Measurements from ENCODE around the gene LTA. TPM values are rescaled to one million over a fixed set of nuclear protein-coding genes. Genes with fewer than 3 reads are reported as not detected.

Gene LTA
- total RNA-seq, 1 experiment from 2014 or later, result not detected

DNA sequence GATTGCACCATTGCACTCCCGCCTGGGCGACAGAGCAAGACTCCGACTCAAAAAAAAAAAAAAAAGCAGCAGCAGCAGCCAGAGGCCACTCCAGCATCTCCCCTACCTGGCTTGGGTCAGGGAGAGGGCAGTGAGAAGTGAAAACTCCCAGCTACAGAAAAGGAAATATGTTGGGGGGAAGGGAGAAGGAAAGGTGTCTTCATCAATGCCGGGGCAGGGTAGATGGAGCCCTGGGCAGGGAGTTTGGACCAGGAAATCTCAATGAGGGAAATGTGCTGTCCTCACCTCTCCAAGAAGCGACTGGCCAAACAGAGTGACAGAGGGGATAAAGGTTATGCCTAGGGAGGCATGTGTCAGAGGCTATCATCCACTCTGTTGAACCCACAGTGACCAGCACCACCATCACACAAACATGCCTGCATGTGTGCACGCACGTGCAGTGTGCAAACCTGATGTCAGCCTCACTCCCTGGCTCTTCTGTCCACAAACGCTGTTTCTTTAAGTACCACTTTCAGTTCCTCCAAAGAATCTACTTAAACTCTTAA lies 42.1 kb downstream of the LTA start:
- Mint-ChIP-seq H3K27ac (ENCODE audit: low read depth, unreplicated experiment) (no peak overlapping the region), H3K36me3 (ENCODE audit: insufficient read depth, unreplicated experiment) (no peaks in the 10 kb centered on the region), H3K4me3 (ENCODE audit: unreplicated experiment) (no peak overlapping the region), H3K4me1 (ENCODE audit: insufficient read depth, unreplicated experiment) (no peaks in the 10 kb centered on the region), H3K9me3 (ENCODE audit: unreplicated experiment) (no peaks in the 10 kb centered on the region), H3K27me3 (ENCODE audit: insufficient read depth, unreplicated experiment) (no peaks in the 10 kb centered on the region)
- ChIA-PET POLR2A (interaction anchor here (1.1 kb wide), 1 partner anchor 38 kb away, joined by 3 read pairs; the partner anchor contains the start of gene BAG6), CTCF (interaction anchor here (0.6 kb wide), 1 partner anchor 275 kb away, joined by 3 read pairs; no protein-coding TSS in a partner anchor)
- intact Hi-C loops (cut with micrococcal nuclease), result no loop called here
- TF ChIP-seq, protein P1, sequence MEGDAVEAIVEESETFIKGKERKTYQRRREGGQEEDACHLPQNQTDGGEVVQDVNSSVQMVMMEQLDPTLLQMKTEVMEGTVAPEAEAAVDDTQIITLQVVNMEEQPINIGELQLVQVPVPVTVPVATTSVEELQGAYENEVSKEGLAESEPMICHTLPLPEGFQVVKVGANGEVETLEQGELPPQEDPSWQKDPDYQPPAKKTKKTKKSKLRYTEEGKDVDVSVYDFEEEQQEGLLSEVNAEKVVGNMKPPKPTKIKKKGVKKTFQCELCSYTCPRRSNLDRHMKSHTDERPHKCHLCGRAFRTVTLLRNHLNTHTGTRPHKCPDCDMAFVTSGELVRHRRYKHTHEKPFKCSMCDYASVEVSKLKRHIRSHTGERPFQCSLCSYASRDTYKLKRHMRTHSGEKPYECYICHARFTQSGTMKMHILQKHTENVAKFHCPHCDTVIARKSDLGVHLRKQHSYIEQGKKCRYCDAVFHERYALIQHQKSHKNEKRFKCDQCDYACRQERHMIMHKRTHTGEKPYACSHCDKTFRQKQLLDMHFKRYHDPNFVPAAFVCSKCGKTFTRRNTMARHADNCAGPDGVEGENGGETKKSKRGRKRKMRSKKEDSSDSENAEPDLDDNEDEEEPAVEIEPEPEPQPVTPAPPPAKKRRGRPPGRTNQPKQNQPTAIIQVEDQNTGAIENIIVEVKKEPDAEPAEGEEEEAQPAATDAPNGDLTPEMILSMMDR (IDR thresholded peaks at IDR 0.05; ENCODE audit: unreplicated experiment), result no peak
- BruUV-seq (replicated peaks), result no TSS peak
- DNase-seq (ENCODE audit: unreplicated experiment), result no peak

DNA sequence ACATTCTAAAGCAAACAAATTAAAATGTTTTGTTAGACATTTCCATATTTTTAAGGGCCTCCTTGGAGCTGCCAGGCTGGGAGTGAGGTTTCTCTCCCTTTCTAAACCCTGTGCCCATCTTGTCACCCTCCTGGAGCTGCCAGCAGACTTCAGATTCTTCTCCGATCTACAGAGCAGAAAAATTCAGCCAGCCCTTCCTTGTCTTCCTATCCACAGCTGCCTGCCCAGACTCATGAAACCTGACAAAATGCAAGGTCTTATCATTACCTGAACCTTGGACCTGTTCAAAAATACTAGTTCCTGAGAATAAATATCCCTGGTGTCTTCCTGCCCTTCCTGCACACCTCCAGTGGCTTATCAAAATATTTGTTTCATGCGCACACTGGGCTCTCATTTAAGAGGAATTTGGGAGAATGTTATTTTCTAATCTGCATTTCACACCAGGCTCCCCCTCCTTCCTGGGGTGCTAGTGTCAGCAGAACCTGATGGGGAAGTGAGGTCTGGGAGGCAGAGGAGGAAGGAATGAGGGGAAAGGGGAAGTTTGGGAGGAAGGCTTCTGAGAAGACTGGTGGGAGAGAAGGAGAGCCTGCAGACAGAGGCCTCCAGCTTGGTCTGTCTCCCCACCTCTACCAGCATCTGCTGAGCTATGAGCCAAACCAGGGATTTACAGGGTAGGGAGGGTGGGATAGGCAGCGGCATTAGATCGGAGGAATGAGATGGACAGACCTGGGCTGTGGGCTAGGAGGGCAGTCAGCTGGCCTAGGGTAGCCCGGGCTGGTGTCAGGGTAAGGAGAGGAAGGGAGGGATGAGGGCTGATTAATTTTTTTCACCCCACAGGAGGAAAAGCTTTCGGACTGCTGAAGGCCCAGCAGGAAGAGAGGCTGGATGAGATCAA lies 42.8 kb downstream of the LTA start, which contains the start of gene AIF1:
Gene AIF1, plus strand, starts transcription at position 551 of the 895 bp plus-strand sequence. Its CDS starts 96 bp downstream, at position 647.
- H3K27me3 Mint-ChIP-seq (ENCODE audit: insufficient read depth, unreplicated experiment), result no peaks in the 10 kb centered on the region
- H3K36me3 Mint-ChIP-seq (ENCODE audit: insufficient read depth, unreplicated experiment), result no peaks in the 10 kb centered on the region
- TF ChIP-seq, protein P1 (IDR thresholded peaks at IDR 0.05; ENCODE audit: unreplicated experiment), result no peak
- ChIA-PET CTCF (interaction anchor here (1.4 kb wide), 1 partner anchor 16 kb away, joined by 6 read pairs; no protein-coding TSS in a partner anchor), POLR2A (interaction anchor here (0.6 to 1.1 kb wide), 3 partner anchors 37 to 494 kb away, joined by 3 to 4 read pairs (median 3); partner anchors contain the start of genes APOM and BAG6)
- H3K4me3 Mint-ChIP-seq (ENCODE audit: unreplicated experiment), result no peak within 1 kb of the TSS
- no peak within 1 kb of the TSS for H3K27ac Mint-ChIP-seq (ENCODE audit: low read depth, unreplicated experiment)
- no peaks in the 10 kb centered on the region for H3K9me3 Mint-ChIP-seq (ENCODE audit: unreplicated experiment)
- DNase-seq (ENCODE audit: unreplicated experiment), result no peak
- no peaks in the 10 kb centered on the region for H3K4me1 Mint-ChIP-seq (ENCODE audit: insufficient read depth, unreplicated experiment)
- intact Hi-C loops (cut with micrococcal nuclease), result no loop called here
- BruUV-seq (replicated peaks), result no TSS peak

DNA sequence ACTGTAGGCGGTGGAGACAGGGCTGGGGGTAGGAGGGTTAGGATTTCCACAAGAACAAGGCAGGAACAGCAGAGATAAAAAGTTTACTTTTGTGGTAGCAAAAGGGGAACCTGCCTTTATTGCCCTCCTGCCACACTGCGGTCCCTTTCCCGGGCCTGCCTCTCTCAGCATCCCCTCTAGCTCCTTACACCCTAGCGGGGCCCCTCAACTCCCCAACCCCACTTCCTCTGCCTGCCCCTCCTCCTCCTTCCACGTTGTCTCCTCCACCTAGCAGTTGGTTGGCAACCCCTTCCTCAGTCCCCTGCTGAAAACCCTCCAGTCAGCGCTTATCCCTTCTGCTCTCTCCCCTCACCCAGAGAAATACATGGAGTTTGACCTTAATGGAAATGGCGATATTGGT lies 43.7 kb downstream of the LTA start:
- BruUV-seq (replicated peaks), result no TSS peak
- CTCF ChIA-PET, result interaction anchor here (1.4 kb wide), 1 partner anchor 17 kb away, joined by 6 read pairs; no protein-coding TSS in a partner anchor
- Mint-ChIP-seq H3K36me3 (ENCODE audit: insufficient read depth, unreplicated experiment) (no peaks in the 10 kb centered on the region), H3K4me1 (ENCODE audit: insufficient read depth, unreplicated experiment) (no peaks in the 10 kb centered on the region), H3K27me3 (ENCODE audit: insufficient read depth, unreplicated experiment) (no peaks in the 10 kb centered on the region), H3K9me3 (ENCODE audit: unreplicated experiment) (no peaks in the 10 kb centered on the region), H3K27ac (ENCODE audit: low read depth, unreplicated experiment) (no peak overlapping the region), H3K4me3 (ENCODE audit: unreplicated experiment) (no peak overlapping the region)
- TF ChIP-seq, protein P1 (IDR thresholded peaks at IDR 0.05; ENCODE audit: unreplicated experiment), result no peak
- POLR2A ChIA-PET, result interaction anchor here (0.7 kb wide), 1 partner anchor 495 kb away, joined by 3 read pairs; no protein-coding TSS in a partner anchor
- no peak for DNase-seq (ENCODE audit: unreplicated experiment)
- intact Hi-C loops (cut with micrococcal nuclease), result no loop called here

DNA sequence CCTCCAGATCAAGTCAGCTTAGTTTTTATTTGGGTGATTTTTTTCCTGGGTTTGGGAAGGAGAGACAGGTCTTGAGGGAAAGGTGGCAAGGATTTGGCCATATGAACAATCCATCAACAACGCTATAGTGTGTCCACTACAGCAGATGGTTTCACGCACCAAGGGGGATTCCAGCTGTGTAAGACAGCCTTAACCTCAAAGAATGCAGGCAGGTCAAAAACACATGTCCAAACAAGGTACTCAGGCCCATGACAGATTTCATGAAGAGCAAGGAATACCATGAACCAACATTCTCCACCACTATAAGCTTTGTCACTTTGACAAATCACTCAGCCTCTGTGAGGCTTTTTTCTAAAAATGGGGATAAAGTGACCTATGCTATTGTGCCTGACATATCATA lies 44.9 kb downstream of the LTA start:
- DNase-seq (ENCODE audit: unreplicated experiment), result no peak
- Mint-ChIP-seq H3K9me3 (ENCODE audit: unreplicated experiment) (no peaks in the 10 kb centered on the region), H3K4me3 (ENCODE audit: unreplicated experiment) (no peak overlapping the region), H3K4me1 (ENCODE audit: insufficient read depth, unreplicated experiment) (peaks cover 7% of the 10 kb centered on the region), H3K36me3 (ENCODE audit: insufficient read depth, unreplicated experiment) (peaks cover 7% of the 10 kb centered on the region), H3K27me3 (ENCODE audit: insufficient read depth, unreplicated experiment) (no peaks in the 10 kb centered on the region), H3K27ac (ENCODE audit: low read depth, unreplicated experiment) (no peak overlapping the region)
- POLR2A ChIA-PET, result no interaction called here
- no TSS peak for BruUV-seq (replicated peaks)
- TF ChIP-seq, protein P1 (IDR thresholded peaks at IDR 0.05; ENCODE audit: unreplicated experiment), result no peak
- CTCF ChIA-PET, result interaction anchor here (0.5 to 1.0 kb wide), 4 partner anchors 15 to 895 kb away, joined by 3 to 5 read pairs (median 3); no protein-coding TSS in a partner anchor
- intact Hi-C loops (cut with micrococcal nuclease), result no loop called here

All from MCF 10A (cell line).